Dedifferentiated amniotic fluid mesenchymal stem cell (primary cell): ENCODE results near the gene HIVEP3.
"Not testable (repeated sequence)": the region's sequence is repeated elsewhere in the genome, so short reads cannot be mapped to it uniquely, and the experiment has no call there.

Source experiments
- DNase-seq: peaks from one replicate; pipeline ENCODE4 v3.0.0-alpha.2; 2016; ENCODE audit errors: extremely low spot score

The HIVEP3 gene

GRCh38 chr1:41921271-41921670, 2.5 kb upstream of the HIVEP3 start:
- DNase-seq: not testable (repeated sequence)

GRCh38 chr1:41920658-41921057, 1.9 kb upstream of the HIVEP3 start:
- no peak for DNase-seq

GRCh38 chr1:41919764-41920397, 1.2 kb upstream of the HIVEP3 start:
- DNase-seq: no peak

GRCh38 chr1:41919131-41919530, 409 bp upstream of the HIVEP3 start:
- DNase-seq: no peak

GRCh38 chr1:41917835-41918449, 780 bp downstream of the HIVEP3 start:
- no peak for DNase-seq

GRCh38 chr1:41917076-41917475, 1.6 kb downstream of the HIVEP3 start:
- no peak for DNase-seq

- no peak for DNase-seq
These were observed 2.7 kb downstream of the HIVEP3 start for GRCh38 chr1:41915786-41916571.

GRCh38 chr1:41914516-41914915, 4.2 kb downstream of the HIVEP3 start:
- DNase-seq: no peak

GRCh38 chr1:41913014-41913413, 5.7 kb downstream of the HIVEP3 start:
- no peak for DNase-seq

- no peak for DNase-seq
These were observed 10.3 kb downstream of the HIVEP3 start for GRCh38 chr1:41908288-41908895.

GRCh38 chr1:41907446-41907845, 11.3 kb downstream of the HIVEP3 start:
- no peak for DNase-seq

GRCh38 chr1:41906943-41907342, 11.8 kb downstream of the HIVEP3 start:
- no peak for DNase-seq

GRCh38 chr1:41905093-41905675, 13.5 kb downstream of the HIVEP3 start:
- no peak for DNase-seq

- no peak for DNase-seq
These were observed 16.1 kb downstream of the HIVEP3 start for GRCh38 chr1:41902664-41903063.

GRCh38 chr1:41902159-41902577, 16.6 kb downstream of the HIVEP3 start:
- peak; percentile 32 for DNase-seq

GRCh38 chr1:41901551-41901950, 17.2 kb downstream of the HIVEP3 start:
- no peak for DNase-seq

GRCh38 chr1:41900603-41901444, 17.9 kb downstream of the HIVEP3 start:
- DNase-seq: no peak

- DNase-seq: no peak
These were observed 20.5 kb downstream of the HIVEP3 start for GRCh38 chr1:41898191-41898713.

GRCh38 chr1:41895552-41895951, 23.2 kb downstream of the HIVEP3 start:
- DNase-seq: no peak

GRCh38 chr1:41894808-41895483, 23.8 kb downstream of the HIVEP3 start:
- DNase-seq: no peak
